A549 (cell line): Measurements from ENCODE around the gene ADM2. TPM values are rescaled to one million over a fixed set of nuclear protein-coding genes. Genes with fewer than 3 reads are reported as not detected.

Source experiments
- ATAC-seq, 2 experiments: fragments of 200-7000 bp in 1 of 2; fragments of >200 bp in 1 of 2; cut with Nextera tagmentation in 1 of 2; cut with Tn5 transposase in 1 of 2; 3 replicates each; pipeline versions ENCODE4 v1.8.0 to v1.9.1; 2018 to 2020; ENCODE audit warnings: mild to moderate bottlenecking in 1 of 2, moderate library complexity in 1 of 2
- CTCF ChIA-PET: fragments of 300-600 bp; sonication (Branson Sonifier 250); formaldehyde crosslinking; extraction: SDS; loops from one replicate; lab custom pipeline; 2021; ENCODE audit warnings: antibody characterized with exemption, inconsistent platforms; lab: Yijun Ruan, JAX
- POLR2A ChIA-PET: fragments of 350-600 bp; formaldehyde crosslinking; extraction: SDS; loops from one replicate; lab custom pipeline; 2021; ENCODE audit warnings: antibody characterized with exemption, inconsistent platforms; lab: Yijun Ruan, JAX
- DNase-seq, 2 experiments: peaks; one replicate each; pipeline versions ENCODE4 v3.0.0 to v3.0.0-alpha.2; 2011 to 2016; ENCODE audit warnings: low read depth in 1 of 2, low spot score in 1 of 2
- FAIRE-seq: peaks from 2 replicates; lab custom pipeline; 2011; peaks lifted over from hg19 to GRCh38; lab: Jason Lieb, UNC
- H3K27ac ChIP-seq, 2 experiments: fragments of >200 bp; sonication (Bioruptor Twin); formaldehyde crosslinking; 3 replicates each; pipeline ENCODE4 v1.5.1; 2016 to 2017
- H3K4me1 ChIP-seq: fragments of >200 bp; sonication (Bioruptor Twin); formaldehyde crosslinking; 3 replicates; pipeline ENCODE4 v1.6.1; 2016
- H3K4me2 ChIP-seq: fragments of >200 bp; sonication (Bioruptor Twin); formaldehyde crosslinking; 3 replicates; pipeline ENCODE4 v1.6.1; 2016
- H3K4me3 ChIP-seq: fragments of >200 bp; sonication (Bioruptor Twin); formaldehyde crosslinking; 3 replicates; pipeline ENCODE4 v1.5.1; 2016
- H3K9me3 ChIP-seq: fragments of >200 bp; sonication (Bioruptor Twin); formaldehyde crosslinking; 3 replicates; pipeline ENCODE4 v1.6.1; 2016
- CBX2 ChIP-seq: fragments of 200-600 bp; sonication (generic); IDR thresholded peaks from 2 replicates; pipeline ENCODE4 v1.6.1; 2016; ENCODE audit warnings: low read depth, mild to moderate bottlenecking, borderline replicate concordance
- CBX8 ChIP-seq: fragments of 200-600 bp; sonication (generic); IDR thresholded peaks from 2 replicates; pipeline ENCODE4 v1.6.1; 2016
- CHD4 ChIP-seq: fragments of 200-600 bp; sonication (generic); IDR thresholded peaks from 2 replicates; pipeline ENCODE4 v1.6.1; 2016; ENCODE audit warnings: antibody characterized with exemption, mild to moderate bottlenecking, borderline replicate concordance
- FOSB ChIP-seq: fragments of 250-450 bp; sonication (Bioruptor Pico); IDR thresholded peaks from 2 replicates; pipeline ENCODE4 v1.5.0; 2020; ENCODE audit warnings: mild to moderate bottlenecking, moderate library complexity
- GATA3 ChIP-seq: IDR thresholded peaks from 2 replicates; pipeline ENCODE4 v1.6.1; 2012; ENCODE audit warnings: borderline replicate concordance
- HDAC2 ChIP-seq: fragments of 200-600 bp; sonication (generic); IDR thresholded peaks from 2 replicates; pipeline ENCODE4 v1.6.1; 2016
- HOXA7 ChIP-seq: fragments of 250-450 bp; sonication (Bioruptor Pico); IDR thresholded peaks from 2 replicates; pipeline ENCODE4 v1.5.0; 2020; ENCODE audit warnings: mild to moderate bottlenecking, moderate library complexity
- HOXB13 ChIP-seq: fragments of 250-450 bp; sonication (Bioruptor Pico); IDR thresholded peaks from 2 replicates; pipeline ENCODE4 v1.5.0; 2020; ENCODE audit warnings: low read depth, mild to moderate bottlenecking, moderate library complexity
- KDM5A ChIP-seq: fragments of 200-600 bp; sonication (generic); IDR thresholded peaks from 2 replicates; pipeline ENCODE4 v1.6.1; 2016; ENCODE audit warnings: antibody characterized with exemption, mild to moderate bottlenecking
- MAZ ChIP-seq: fragments of 150-350 bp; IDR thresholded peaks from 2 replicates; pipeline ENCODE4 v1.6.1; 2014; ENCODE audit warnings: antibody characterized with exemption, low read depth, low read length, borderline replicate concordance
- MYC ChIP-seq: IDR thresholded peaks from 2 replicates; pipeline ENCODE4 v1.6.1; 2012; ENCODE audit warnings: mild to moderate bottlenecking, inconsistent platforms, low read length, improper control_type of control experiment, borderline replicate concordance
- POLR2A ChIP-seq: IDR thresholded peaks from 2 replicates; pipeline ENCODE4 v1.6.1; 2012; ENCODE audit warnings: mild to moderate bottlenecking, low read length
- RAD21 ChIP-seq, 2 experiments: fragments of >200 bp in 1 of 2; sonication (Bioruptor Twin) in 1 of 2; formaldehyde crosslinking in 1 of 2; IDR thresholded peaks in 1 of 2; conservative IDR thresholded peaks in 1 of 2; 2 replicates in 1 of 2; 3 replicates in 1 of 2; pipeline ENCODE4 v1.6.1; 2012 to 2018; ENCODE audit warnings: inconsistent platforms in 1 of 2
- RARB ChIP-seq: fragments of 250-450 bp; sonication (Bioruptor Pico); IDR thresholded peaks from 2 replicates; pipeline ENCODE4 v1.8.0; 2021; ENCODE audit warnings: mild to moderate bottlenecking, moderate library complexity
- RNF2 ChIP-seq: fragments of 200-600 bp; sonication (generic); IDR thresholded peaks from 2 replicates; pipeline ENCODE4 v1.6.1; 2016; ENCODE audit warnings: low read depth, mild to moderate bottlenecking, antibody characterized with exemption, moderate library complexity, borderline replicate concordance
- TP53 ChIP-seq: fragments of 250-450 bp; sonication (Bioruptor Pico); IDR thresholded peaks from 2 replicates; pipeline ENCODE4 v1.5.0; 2021; ENCODE audit warnings: mild to moderate bottlenecking, moderate library complexity
- ZC3H11A ChIP-seq: fragments of 450-650 bp; IDR thresholded peaks from 2 replicates; pipeline ENCODE4 v1.6.1; 2014; ENCODE audit warnings: antibody characterized with exemption, mild to moderate bottlenecking
- ZFP36 ChIP-seq: fragments of 450-650 bp; IDR thresholded peaks from 2 replicates; pipeline ENCODE4 v1.6.1; 2014; ENCODE audit warnings: borderline replicate concordance; ENCODE audit not compliant: partially characterized antibody
- ZNF302 ChIP-seq: fragments of 250-450 bp; sonication (Bioruptor Pico); IDR thresholded peaks from 2 replicates; pipeline ENCODE4 v1.9.0; 2021; ENCODE audit warnings: inconsistent platforms, mild to moderate bottlenecking, moderate library complexity
- ZSCAN20 ChIP-seq: fragments of 250-450 bp; sonication (Bioruptor Pico); IDR thresholded peaks from 2 replicates; pipeline ENCODE4 v1.8.0; 2022; ENCODE audit warnings: mild to moderate bottlenecking, moderate library complexity
- whole genome bisulfite sequencing: methylation state at CpG from one replicate; pipeline ENCODE4 v1.1.6; 2017; ENCODE audit errors: missing lambda C conversion rate; 5-methylcytosine and 5-hydroxymethylcytosine counted together
- polyA plus RNA-seq, 4 experiments: library from polyadenylated mRNA; depleted of rRNA in 3 of 4; stranded (reverse); fragments of >200 nt; fragmentation: RNase III in 1 of 4; extraction: RNeasy Plus Mini Kit Qiagen cat#74134 plus additional on column Dnase treatment in 1 of 4; gene quantifications; 2 replicates in 3 of 4; 3 replicates in 1 of 4; pipeline ENCODE4 v1.2.3, GENCODE V29; 2011 to 2017
- TF ChIP-seq, protein P1 (sequence below): IDR thresholded peaks from 2 replicates; pipeline ENCODE4 v1.6.1; 2012
- TF ChIP-seq, protein P2 (sequence below): fragments of 200-600 bp; sonication (generic); IDR thresholded peaks from 2 replicates; pipeline ENCODE4 v1.6.1; 2016; ENCODE audit warnings: antibody characterized with exemption, mild to moderate bottlenecking, moderate library complexity

Gene ADM2
- polyA plus RNA-seq, 2 of the 4 experiments (the other 2 are of a cell fraction) = 0.50 to 1.1 TPM

DNA sequence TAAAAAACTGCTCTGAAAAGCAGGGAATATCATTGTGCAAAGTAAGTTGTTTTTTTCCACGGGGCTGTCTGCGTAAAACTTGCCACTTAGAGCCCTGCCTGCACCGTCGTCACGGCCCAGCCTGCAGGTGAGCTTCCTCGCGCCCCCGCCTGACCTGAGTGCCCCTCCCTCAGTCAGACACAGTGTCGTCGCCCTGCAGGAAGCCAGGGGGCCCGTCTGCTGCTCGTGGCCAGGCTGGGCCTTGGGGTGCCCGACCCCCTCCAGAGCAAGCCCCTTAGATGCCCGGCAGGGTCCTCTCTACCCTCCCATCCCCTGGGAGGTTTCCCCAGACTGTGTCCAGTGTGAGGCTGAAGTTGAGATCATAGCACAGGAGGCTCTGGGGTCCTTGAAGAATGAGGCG, 38.1 kb upstream of the ADM2 start:
- CTCF ChIA-PET = interaction anchor here (0.6 kb wide), 1 partner anchor 49 kb away, joined by 3 read pairs; no protein-coding TSS in a partner anchor

DNA sequence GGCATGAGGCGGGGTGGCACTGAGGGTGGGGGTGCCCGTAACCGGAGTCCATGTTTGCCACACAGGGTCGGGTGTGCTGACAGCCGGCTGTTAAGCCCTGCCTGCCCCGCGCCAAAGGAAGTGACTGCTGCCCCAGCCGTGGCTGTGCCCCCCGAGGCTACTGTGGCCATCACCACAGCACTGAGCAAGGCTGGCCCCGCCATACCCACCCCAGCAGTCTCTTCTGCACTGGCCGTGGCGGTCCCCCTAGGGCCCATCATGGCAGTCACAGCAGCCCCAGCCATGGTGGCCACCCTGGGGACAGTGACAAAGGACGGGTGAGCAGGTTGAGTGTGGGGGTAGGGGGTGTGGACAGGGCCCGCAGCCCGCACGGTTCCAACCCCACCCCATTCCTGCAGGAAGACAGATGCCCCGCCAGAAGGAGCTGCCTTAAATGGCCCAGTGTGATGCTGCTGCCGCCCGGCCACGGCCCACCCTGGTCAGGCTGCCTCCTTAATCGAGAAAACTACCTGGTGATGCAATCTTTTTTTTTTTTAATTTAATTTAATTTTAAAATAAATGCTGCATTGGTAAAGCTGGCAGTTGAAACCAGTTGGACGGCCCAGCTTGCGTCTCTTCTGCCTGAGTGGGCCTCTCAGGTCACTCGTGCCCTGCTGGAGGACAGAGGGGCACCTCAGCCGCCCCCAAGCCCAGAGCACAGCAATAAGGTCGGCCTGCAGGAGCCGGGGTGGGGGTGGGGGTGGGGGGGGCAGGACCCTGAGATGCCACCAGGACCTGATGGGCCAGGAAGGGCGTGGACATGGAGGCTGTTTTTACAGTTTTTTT, 37.3 kb upstream of the ADM2 start:
- WGBS = 86% methylated on average over 12 of the region's 28 CpGs
- FAIRE-seq = no peak
- no peak for ATAC-seq
- no peak overlapping the region for H3K27ac ChIP-seq
- no peak for DNase-seq
- H3K4me1 ChIP-seq = peaks cover 11% of the 10 kb centered on the region; the same call in 1 of the 3 replicates
- POLR2A ChIA-PET = interaction anchor here (0.7 kb wide), 1 partner anchor 32 kb away, joined by 3 read pairs; no protein-coding TSS in a partner anchor
- no peaks in the 10 kb centered on the region for H3K9me3 ChIP-seq
- TF ChIP-seq ZSCAN20 (no peak), HOXA7 (CRISPR knock-in tag) (no peak), CBX2 (no peak), GATA3 (no peak), HDAC2 (no peak), TP53 (CRISPR knock-in tag) (no peak), RAD21 (conservative IDR thresholded peaks at IDR 0.05 in 1 of 2, IDR thresholded peaks at IDR 0.05 in 1 of 2) (no peak), MYC (no peak), CBX8 (no peak), HOXB13 (CRISPR knock-in tag) (no peak)
- H3K4me3 ChIP-seq = no peak overlapping the region
- CTCF ChIA-PET = interaction anchor here (0.6 to 1.2 kb wide), 2 partner anchors 49 to 93 kb away, joined by 3 read pairs; no protein-coding TSS in a partner anchor
- no peak overlapping the region for H3K4me2 ChIP-seq

More for the DNA sequence above, 38.1 kb upstream of the ADM2 start:
- Histone ChIP-seq H3K4me3 (no peak overlapping the region), H3K4me2 (no peak overlapping the region), H3K27ac (no peak overlapping the region)
- POLR2A ChIA-PET = no interaction called here
- ATAC-seq = no peak
- 85% methylated on average over 13 of the region's 15 CpGs for WGBS
- TF ChIP-seq TP53 (CRISPR knock-in tag) (no peak), HOXB13 (CRISPR knock-in tag) (no peak), FOSB (CRISPR knock-in tag) (no peak), POLR2A (no peak), ZNF302 (CRISPR knock-in tag) (no peak), ZFP36 (no peak), ZC3H11A (no peak), CHD4 (no peak), KDM5A (no peak), RNF2 (no peak), RARB (no peak), MAZ (no peak)
- TF ChIP-seq, protein P1, sequence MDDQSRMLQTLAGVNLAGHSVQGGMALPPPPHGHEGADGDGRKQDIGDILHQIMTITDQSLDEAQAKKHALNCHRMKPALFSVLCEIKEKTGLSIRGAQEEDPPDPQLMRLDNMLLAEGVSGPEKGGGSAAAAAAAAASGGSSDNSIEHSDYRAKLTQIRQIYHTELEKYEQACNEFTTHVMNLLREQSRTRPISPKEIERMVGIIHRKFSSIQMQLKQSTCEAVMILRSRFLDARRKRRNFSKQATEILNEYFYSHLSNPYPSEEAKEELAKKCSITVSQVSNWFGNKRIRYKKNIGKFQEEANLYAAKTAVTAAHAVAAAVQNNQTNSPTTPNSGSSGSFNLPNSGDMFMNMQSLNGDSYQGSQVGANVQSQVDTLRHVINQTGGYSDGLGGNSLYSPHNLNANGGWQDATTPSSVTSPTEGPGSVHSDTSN = no peak
- TF ChIP-seq, protein P2, sequence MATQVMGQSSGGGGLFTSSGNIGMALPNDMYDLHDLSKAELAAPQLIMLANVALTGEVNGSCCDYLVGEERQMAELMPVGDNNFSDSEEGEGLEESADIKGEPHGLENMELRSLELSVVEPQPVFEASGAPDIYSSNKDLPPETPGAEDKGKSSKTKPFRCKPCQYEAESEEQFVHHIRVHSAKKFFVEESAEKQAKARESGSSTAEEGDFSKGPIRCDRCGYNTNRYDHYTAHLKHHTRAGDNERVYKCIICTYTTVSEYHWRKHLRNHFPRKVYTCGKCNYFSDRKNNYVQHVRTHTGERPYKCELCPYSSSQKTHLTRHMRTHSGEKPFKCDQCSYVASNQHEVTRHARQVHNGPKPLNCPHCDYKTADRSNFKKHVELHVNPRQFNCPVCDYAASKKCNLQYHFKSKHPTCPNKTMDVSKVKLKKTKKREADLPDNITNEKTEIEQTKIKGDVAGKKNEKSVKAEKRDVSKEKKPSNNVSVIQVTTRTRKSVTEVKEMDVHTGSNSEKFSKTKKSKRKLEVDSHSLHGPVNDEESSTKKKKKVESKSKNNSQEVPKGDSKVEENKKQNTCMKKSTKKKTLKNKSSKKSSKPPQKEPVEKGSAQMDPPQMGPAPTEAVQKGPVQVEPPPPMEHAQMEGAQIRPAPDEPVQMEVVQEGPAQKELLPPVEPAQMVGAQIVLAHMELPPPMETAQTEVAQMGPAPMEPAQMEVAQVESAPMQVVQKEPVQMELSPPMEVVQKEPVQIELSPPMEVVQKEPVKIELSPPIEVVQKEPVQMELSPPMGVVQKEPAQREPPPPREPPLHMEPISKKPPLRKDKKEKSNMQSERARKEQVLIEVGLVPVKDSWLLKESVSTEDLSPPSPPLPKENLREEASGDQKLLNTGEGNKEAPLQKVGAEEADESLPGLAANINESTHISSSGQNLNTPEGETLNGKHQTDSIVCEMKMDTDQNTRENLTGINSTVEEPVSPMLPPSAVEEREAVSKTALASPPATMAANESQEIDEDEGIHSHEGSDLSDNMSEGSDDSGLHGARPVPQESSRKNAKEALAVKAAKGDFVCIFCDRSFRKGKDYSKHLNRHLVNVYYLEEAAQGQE = no peak
- TF ChIP-seq, all 56 proteins: peak for 0
- FAIRE-seq (no peak), DNase-seq (no peak)
- Histone ChIP-seq H3K4me1 (peaks cover 11% of the 10 kb centered on the region; the same call in 1 of the 3 replicates), H3K9me3 (no peaks in the 10 kb centered on the region)
